Fibroblast of mammary gland (primary cell): ENCODE results near the gene MRO.
A peak's percentile ranks its signal among the peaks of the same experiment; 100 is the strongest.

Experiments used
- DNase-seq: peaks from one replicate; pipeline ENCODE4 v3.0.0-alpha.2; 2010; ENCODE audit warnings: low read depth
- H3K4me3 ChIP-seq: 2 replicates; pipeline ENCODE4 v1.5.1; 2011; ENCODE audit warnings: low read depth, mild to moderate bottlenecking, low read length, moderate library complexity; ENCODE audit not compliant: control insufficient read depth
- TF ChIP-seq, protein P1 (sequence below): conservative IDR thresholded peaks from 2 replicates; pipeline ENCODE4 v1.5.1; 2011; ENCODE audit warnings: low read depth, low read length, inconsistent platforms; ENCODE audit not compliant: control insufficient read depth, insufficient read depth

Gene MRO

DNA sequence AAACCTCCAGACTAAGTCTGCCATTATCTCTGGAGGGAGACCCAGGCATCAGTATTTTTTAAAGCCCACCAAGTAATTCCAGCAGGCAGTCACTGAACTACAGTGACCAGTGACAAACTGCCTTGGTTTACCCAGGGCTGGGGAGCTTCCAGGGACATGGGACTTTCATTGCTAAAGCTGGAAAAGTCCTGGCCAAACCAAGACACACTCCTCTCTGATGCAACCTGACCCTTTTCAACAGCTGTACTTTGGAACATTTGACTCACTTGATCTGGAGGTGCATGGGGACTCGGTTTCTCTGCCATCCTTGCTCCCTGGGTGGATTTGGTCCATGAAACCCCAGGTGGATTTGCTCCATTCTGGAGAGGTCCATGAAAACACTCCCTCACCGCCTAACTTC, 7.0 kb downstream of the MRO start:
- TF ChIP-seq, protein P1, sequence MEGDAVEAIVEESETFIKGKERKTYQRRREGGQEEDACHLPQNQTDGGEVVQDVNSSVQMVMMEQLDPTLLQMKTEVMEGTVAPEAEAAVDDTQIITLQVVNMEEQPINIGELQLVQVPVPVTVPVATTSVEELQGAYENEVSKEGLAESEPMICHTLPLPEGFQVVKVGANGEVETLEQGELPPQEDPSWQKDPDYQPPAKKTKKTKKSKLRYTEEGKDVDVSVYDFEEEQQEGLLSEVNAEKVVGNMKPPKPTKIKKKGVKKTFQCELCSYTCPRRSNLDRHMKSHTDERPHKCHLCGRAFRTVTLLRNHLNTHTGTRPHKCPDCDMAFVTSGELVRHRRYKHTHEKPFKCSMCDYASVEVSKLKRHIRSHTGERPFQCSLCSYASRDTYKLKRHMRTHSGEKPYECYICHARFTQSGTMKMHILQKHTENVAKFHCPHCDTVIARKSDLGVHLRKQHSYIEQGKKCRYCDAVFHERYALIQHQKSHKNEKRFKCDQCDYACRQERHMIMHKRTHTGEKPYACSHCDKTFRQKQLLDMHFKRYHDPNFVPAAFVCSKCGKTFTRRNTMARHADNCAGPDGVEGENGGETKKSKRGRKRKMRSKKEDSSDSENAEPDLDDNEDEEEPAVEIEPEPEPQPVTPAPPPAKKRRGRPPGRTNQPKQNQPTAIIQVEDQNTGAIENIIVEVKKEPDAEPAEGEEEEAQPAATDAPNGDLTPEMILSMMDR = no peak
- H3K4me3 ChIP-seq = no peak overlapping the region
- no peak for DNase-seq

DNA sequence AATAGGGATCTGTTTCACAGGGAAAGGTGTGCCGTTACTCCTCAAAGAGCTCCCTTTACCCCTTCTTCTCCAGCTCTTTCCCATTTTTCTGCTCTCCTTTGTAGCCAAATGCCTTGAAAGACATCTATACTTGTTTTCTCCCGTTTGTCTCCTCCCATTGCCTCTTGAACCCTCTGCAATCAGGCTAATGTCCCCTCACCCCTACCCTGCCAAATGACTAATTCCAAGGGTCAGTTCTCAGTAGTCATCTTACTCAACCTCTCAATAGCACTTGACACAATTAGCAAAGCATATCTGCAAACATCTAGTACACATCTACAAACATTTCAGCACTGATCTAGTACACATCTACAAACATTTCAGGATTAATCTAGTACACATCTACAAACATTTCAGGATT, 12.6 kb downstream of the MRO start:
- TF ChIP-seq, protein P1 = no peak
- DNase-seq = no peak
- no peak overlapping the region for H3K4me3 ChIP-seq

DNA sequence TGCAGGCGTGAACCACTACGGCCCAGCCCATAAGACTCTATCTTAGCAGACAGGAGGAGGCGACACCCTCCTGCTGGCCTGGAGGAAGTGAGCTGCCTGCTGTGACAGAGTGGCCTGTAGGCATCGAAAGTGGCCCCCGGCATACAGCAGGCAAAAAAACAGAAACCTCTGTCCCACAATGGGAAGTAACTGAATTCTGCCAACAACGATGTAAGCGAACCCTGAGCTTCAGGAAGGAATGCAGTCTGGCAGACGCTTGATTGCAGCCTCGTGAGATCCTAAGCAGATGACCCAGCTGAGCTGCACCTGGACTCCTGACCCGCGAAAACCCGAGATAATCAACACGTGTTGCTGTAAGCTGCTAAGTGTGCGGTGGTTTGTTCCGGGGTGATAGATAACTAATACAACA, 13.6 kb downstream of the MRO start:
- no peak overlapping the region for H3K4me3 ChIP-seq
- TF ChIP-seq, protein P1 = no peak
- DNase-seq = no peak

DNA sequence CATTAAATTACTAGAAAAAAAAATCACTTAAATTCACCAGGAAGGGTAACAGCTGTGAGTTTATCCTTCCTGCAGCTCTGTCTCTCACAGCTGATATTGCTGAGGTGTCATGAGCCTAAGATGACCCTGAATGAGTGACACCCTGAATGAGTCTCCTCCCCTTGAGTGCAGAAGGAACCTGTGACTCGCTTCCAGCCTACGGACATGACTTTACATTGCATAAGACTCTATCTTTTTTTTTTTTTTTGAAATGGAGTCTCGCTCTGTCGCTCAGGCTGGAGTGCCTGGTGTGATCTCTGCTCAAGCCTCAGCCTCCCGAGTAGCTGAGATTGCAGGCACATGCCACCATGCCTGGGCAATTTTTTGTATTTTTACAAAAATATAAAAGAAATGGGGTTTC, 14.1 kb downstream of the MRO start:
- TF ChIP-seq, protein P1 = no peak
- peak; percentile 63 for DNase-seq
- H3K4me3 ChIP-seq = no peak overlapping the region

DNA sequence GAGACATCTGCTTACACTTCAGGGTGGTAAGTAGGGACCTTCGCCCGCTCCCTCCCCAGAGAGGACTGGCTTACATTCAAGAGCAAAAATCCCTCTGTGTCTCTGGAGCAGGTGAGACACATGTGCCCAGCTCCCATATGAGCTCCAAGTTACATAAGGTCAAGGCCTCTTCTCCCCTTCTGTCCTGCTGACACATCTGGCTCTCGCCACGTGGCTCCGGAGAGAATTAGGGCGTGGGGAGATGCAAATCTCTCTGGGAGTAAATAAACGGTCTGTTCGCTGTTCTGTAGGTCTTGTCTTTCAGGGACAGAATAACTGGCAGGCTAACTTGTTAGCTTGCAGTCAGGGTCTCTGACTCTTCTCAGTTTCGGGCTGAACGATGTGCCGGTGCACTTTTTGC, 16.2 kb downstream of the MRO start:
- no peak for DNase-seq
- H3K4me3 ChIP-seq = no peak overlapping the region

DNA sequence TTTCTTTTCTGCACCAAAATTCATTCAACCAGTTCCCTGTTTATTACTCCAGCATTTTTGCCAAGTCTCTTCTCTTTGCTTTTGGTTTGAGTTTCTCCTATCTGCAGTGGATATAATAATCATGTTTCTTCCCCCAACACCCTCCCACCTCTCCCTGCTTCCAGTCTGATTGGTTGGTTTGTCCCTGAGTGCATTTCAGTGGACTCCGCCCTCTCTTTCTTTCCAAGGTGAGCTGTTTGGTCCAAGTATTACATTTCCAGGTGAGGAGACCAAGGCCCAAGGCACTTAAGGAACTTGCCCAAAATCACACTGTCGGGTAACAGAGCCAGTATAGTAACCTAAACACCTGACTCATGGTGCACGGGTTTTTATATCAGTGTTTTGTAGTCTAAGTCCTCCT, 17.7 kb downstream of the MRO start:
- H3K4me3 ChIP-seq = no peak overlapping the region
- DNase-seq = no peak
- TF ChIP-seq, protein P1 = no peak

More for the DNA sequence above, 16.2 kb downstream of the MRO start:
- TF ChIP-seq, protein P1 = no peak

DNA sequence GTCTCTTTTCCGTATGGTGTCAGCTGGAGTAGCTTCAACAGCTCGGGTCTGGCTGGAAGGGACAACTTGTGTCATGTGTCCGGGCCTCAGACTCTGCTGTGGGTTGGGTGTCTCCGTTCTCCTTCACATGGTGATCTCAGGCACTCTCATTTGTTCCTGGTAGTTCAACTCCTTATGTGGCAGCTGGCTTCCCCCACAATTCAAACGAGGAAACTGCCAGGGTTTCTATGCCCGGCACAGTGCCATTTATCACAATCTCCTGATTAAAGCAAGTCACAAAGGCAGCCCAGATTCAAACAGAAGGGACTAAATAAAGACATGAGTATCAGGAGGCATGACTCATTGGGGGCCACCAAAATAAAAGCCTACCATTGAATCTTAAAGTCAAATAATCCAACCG, 22.7 kb downstream of the MRO start:
- TF ChIP-seq, protein P1 = no peak

More for the DNA sequence above, 22.7 kb downstream of the MRO start:
- no peak overlapping the region for H3K4me3 ChIP-seq
- DNase-seq = no peak
